ENCODE measurements around the gene SNPH. TPM values are rescaled to one million over a fixed set of nuclear protein-coding genes. Genes with fewer than 3 reads are reported as not detected.

Gene SNPH
- total and polyA plus RNA-seq, 2 of the 8 experiments (the other 6 are each of a cell fraction or from before 2014, with no cell fraction given): 0.98 to 4.9 TPM

- ChIA-PET CTCF (ENCODE audit: partially characterized antibody) (interaction anchor here (0.9 to 2.6 kb wide), 4 partner anchors 10 to 153 kb away, joined by 3 to 7 read pairs (median 5); no protein-coding TSS in a partner anchor), POLR2A (ENCODE audit: partially characterized antibody) (interaction anchor here (1.3 kb wide), 1 partner anchor 30 kb away, joined by 5 read pairs; no protein-coding TSS in a partner anchor)
These were observed 49.7 kb downstream of the SNPH start for GRCh38 chr20:1315804-1316203.

More at GRCh38 chr20:1315804-1316203, 49.7 kb downstream of the SNPH start:
- Histone ChIP-seq H3K23ac (ENCODE audit: insufficient read length) (no peak overlapping the region), H3K4me2 (ENCODE audit: insufficient read depth in 1 of 2, low read depth in 2 of 2, low read length in 2 of 2) (no peak overlapping the region), H3K14ac (ENCODE audit: insufficient read length) (no peak overlapping the region), H3K27ac (ENCODE audit: low read depth, low read length) (no peak overlapping the region), H3K4me3 (ENCODE audit: extremely low read depth in 1 of 4, insufficient read depth in 2 of 4, low read depth in 3 of 4, low read length in 4 of 4) (no peak overlapping the region), H3K18ac (ENCODE audit: extremely low read depth, low read length) (no peak overlapping the region), H3K9ac (replicated peaks in 1 of 4; ENCODE audit: extremely low read depth in 1 of 4, low read depth in 3 of 4, low read length in 3 of 4) (no peak overlapping the region), H3K4me1 (replicated peaks in 1 of 4; ENCODE audit: control insufficient read depth in 3 of 4, insufficient read depth in 4 of 4, low read length in 3 of 4) (no peaks in the 10 kb centered on the region; a peak in 1 of 7 replicates), H4K20me1 (replicated peaks in 1 of 2; ENCODE audit: control insufficient read depth in 1 of 2, insufficient read depth in 2 of 2, low read length in 2 of 2) (peaks cover 0 to 1% of the 10 kb centered on the region in 2 experiments), H2AFZ (ENCODE audit: low read length) (no peak overlapping the region), H3K23me2 (ENCODE audit: low read depth, low read length) (peaks cover 3% of the 10 kb centered on the region; the same call in 1 of the 2 replicates), H3K79me1 (ENCODE audit: low read depth, low read length) (no peaks in the 10 kb centered on the region), H2BK5ac (ENCODE audit: low read depth, low read length) (no peak overlapping the region), H2BK15ac (ENCODE audit: low read length) (no peak overlapping the region), H3K56ac (replicated peaks; ENCODE audit: insufficient read length, low read depth, low read length) (no peak overlapping the region), H3K27me3 (replicated peaks in 1 of 4; ENCODE audit: control insufficient read depth in 3 of 4, extremely low read depth in 1 of 4, insufficient read depth in 3 of 4, low read length in 3 of 4) (peaks cover 0 to 12% (median 10%) of the 10 kb centered on the region in 4 experiments; a peak in 5 of 7 replicates), H2BK12ac (ENCODE audit: low read depth, low read length) (no peak overlapping the region), H2BK120ac (replicated peaks; ENCODE audit: low read depth, low read length) (no peak overlapping the region), H3K36me3 (ENCODE audit: control insufficient read depth in 2 of 4, insufficient read depth in 4 of 4, low read length in 3 of 4) (no peaks in the 10 kb centered on the region), H3K9me3 (ENCODE audit: insufficient read depth in 2 of 2, low read depth in 1 of 2, low read length in 1 of 2) (no peaks in the 10 kb centered on the region), H4K91ac (replicated peaks; ENCODE audit: insufficient read length, low read length) (no peak overlapping the region), H4K5ac (ENCODE audit: insufficient read length, low read depth, low read length) (no peak overlapping the region), H3K4ac (replicated peaks; ENCODE audit: insufficient read length, low read depth, low read length) (no peak overlapping the region), H4K8ac (ENCODE audit: extremely low read depth, insufficient read depth, low read length) (no peak overlapping the region), H3K79me2 (ENCODE audit: control insufficient read depth in 1 of 2, insufficient read depth in 2 of 2, low read length in 2 of 2) (no peaks in the 10 kb centered on the region), H2AK5ac (ENCODE audit: low read depth, low read length) (no peak overlapping the region), H2BK20ac (ENCODE audit: low read length) (no peak overlapping the region)
- WGBS, 2 experiments (ENCODE audit: extremely low coverage in 1 of 2, insufficient coverage in 1 of 2, insufficient read length in 1 of 2, insufficient replicate concordance in 2 of 2, low coverage in 1 of 2, low lambda C conversion rate in 2 of 2, missing lambda C conversion rate in 1 of 2): 85% methylated on average over 5 of the region's 5 CpGs; no CpG with 5 or more reads in 1 of the 2 experiments
- FAIRE-seq: no peak
- DNase-seq (ENCODE audit: low read depth in 1 of 2, low spot score in 2 of 2): no peak
- TF ChIP-seq TEAD4 (IDR thresholded peaks at IDR 0.05; ENCODE audit: low read depth, low read length) (no peak), CBX8 (IDR thresholded peaks at IDR 0.05; ENCODE audit: borderline replicate concordance, low read depth, low read length) (no peak)

Measured in H1 (cell line).